Heart right ventricle (tissue), 16 donors: Measurements from ENCODE around the gene HRH1. TPM values are rescaled to one million over a fixed set of nuclear protein-coding genes. Genes with fewer than 3 reads are reported as not detected.

ENCODE experiments used
- ATAC-seq, 8 donors: fragments of 200-7000 bp; cut with Tn5 transposase; one replicate each; pipeline ENCODE4 v1.9.1; 2020; ENCODE audit warnings: mild to moderate bottlenecking in 8 of 8, moderate library complexity in 8 of 8, moderate number of reproducible peaks in 1 of 8
- DNase-seq, 2 donors: peaks; one replicate each; pipeline ENCODE4 v3.0.0-alpha.2; 2020
- H3K27ac ChIP-seq, 10 donors: fragments of 200-600 bp; sonication (generic) in 2 of 10; one replicate each; pipeline versions ENCODE4 v1.5.0 to v1.8.0; 2020 to 2022; ENCODE audit warnings: mild to moderate bottlenecking in 3 of 10
- H3K27me3 ChIP-seq, 7 donors: fragments of 200-600 bp; one replicate each; pipeline ENCODE4 v1.8.0; 2021 to 2022; ENCODE audit warnings: mild to moderate bottlenecking in 2 of 7
- H3K36me3 ChIP-seq, 9 donors: fragments of 200-600 bp; sonication (generic) in 1 of 9; one replicate each; pipeline versions ENCODE4 v1.5.0 to v1.8.0; 2020 to 2022; ENCODE audit warnings: mild to moderate bottlenecking in 2 of 9
- H3K4me1 ChIP-seq, 9 donors: fragments of 200-600 bp; sonication (generic) in 1 of 9; one replicate each; pipeline versions ENCODE4 v1.5.0 to v1.8.0; 2020 to 2022; ENCODE audit warnings: mild to moderate bottlenecking in 4 of 9
- H3K4me3 ChIP-seq, 10 donors: fragments of 200-600 bp; sonication (generic) in 2 of 10; one replicate each; pipeline versions ENCODE4 v1.5.0 to v1.8.0; 2020 to 2022; ENCODE audit warnings: mild to moderate bottlenecking in 7 of 10, moderate library complexity in 2 of 10
- H3K9me3 ChIP-seq, 11 donors: fragments of 200-600 bp in 10 of 11; sonication (generic) in 2 of 11; one replicate each; pipeline versions ENCODE4 v1.5.0 to v1.8.0; 2013 to 2022; ENCODE audit warnings: mild to moderate bottlenecking in 2 of 11, control low read depth in 1 of 11, moderate library complexity in 1 of 11
- WGBS, 2 donors: extraction: QIAGEN DNeasy Blood & Tissue Kit; methylation state at CpG; one replicate each; pipeline ENCODE4 v1.1.7; 2013; ENCODE audit warnings: inconsistent platforms in 1 of 2; 5-methylcytosine and 5-hydroxymethylcytosine counted together
- intact Hi-C, 10 donors: fragments of 100-400 bp; cut with DNase I; formaldehyde crosslinking; loops; one replicate each; pipeline versions ENCODE4 v1.11.1 to v1.14.2; 2022
- polyA plus RNA-seq, 2 donors: library from polyadenylated mRNA; stranded (reverse); fragments of 200-250 nt; gene quantifications; one replicate each; pipeline ENCODE4 v1.2.3, GENCODE V29; 2013
- total RNA-seq, 10 donors: library from RNA; stranded (reverse); fragmentation: NEBNext Ultra II Directional in 3 of 10; extraction: Animal tissue kit (Norgen Biotek cat#: 25700) in 3 of 10; gene quantifications; one replicate each; pipeline versions ENCODE4 v1.2.1 to v1.2.4, GENCODE V29; 2021 to 2023
- TF ChIP-seq, protein P1 (sequence below), 9 donors: fragments of 200-600 bp; sonication (generic) in 2 of 9; IDR thresholded peaks; one replicate each; pipeline versions ENCODE4 v1.5.0 to v1.8.0; 2021 to 2022; ENCODE audit warnings: antibody characterized with exemption in 9 of 9, mild to moderate bottlenecking in 5 of 9, moderate library complexity in 1 of 9
- donor health status: Arrhythmogenic right ventricular cardiomyopathy.
- donor health status: ischemic (EF 13 %, LVEDD 7.1; RV severe dilation, severe dysfunction).
- donor health status: healthy with polysubstance abuse.
- donor health status: DM: no; HTN: yes; CAD: no.
- donor health status: DM: no; HTN: no; CAD: no.
- donor health status: ischemic (EF 25% LVEDD 6.9; RV normal size, moderate dysfunction).
- donor health status: ischemic (EF 25% LVEDD 5.7; RV mildly dilated, moderate dysfunction).
- donor health status: healthy.
- donor health status: DM: yes; HTN: yes; CAD: no.
- donor health status: Ischemic cardiomyopathy.
- donor health status: ischemic (EF 35%, LVEDD 5.7; RV mildly dilated, moderate dysfunction).
- donor health status: nonischemic (EF 11% LVEDD 7.7; RV severe dilation, severe dysfunction).
- donor health status: DM: yes; HTN: yes; CAD: no.
- donor health status: PGD.
- donor health status: ischemic (EF 29% LVEDD 5.4; RV normal size, mild dysfunction).
- donor health status: nonischemic (EF 23%, LVEDD 6.1; RV moderate dilation, normal function).

Gene HRH1
- total and polyA plus RNA-seq, 12 donors: 0.57 to 3.1 (median 1.3) TPM

DNA sequence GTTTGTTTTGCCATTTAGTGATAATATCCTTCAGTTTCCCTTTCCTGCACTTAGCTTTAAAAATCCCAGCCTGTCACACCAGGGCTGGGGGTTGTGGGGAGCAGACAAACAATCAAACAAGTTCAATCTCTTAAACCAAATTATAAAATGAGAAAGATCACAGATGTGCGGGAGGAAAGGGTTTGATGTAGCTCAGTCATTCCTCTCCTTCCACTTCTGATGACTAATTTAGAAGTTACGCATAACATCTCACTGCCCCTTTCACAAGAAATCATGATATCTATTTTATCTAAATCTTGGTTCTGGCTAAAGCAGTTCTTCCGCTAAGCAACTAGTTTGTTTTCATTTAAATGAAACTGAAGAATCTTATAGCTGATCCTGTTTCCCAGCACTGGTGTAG, 83.8 kb downstream of the HRH1 start:
- ATAC-seq: no peak
- Histone ChIP-seq H3K36me3 (no peaks in the 10 kb centered on the region), H3K27me3 (peaks cover 0 to 14% (median 4%) of the 10 kb centered on the region in 7 donors), H3K27ac (no peak overlapping the region), H3K9me3 (peaks cover 0 to 8% (median 0%) of the 10 kb centered on the region in 11 donors), H3K4me1 (peaks cover 0 to 8% (median 0%) of the 10 kb centered on the region in 9 donors), H3K4me3 (no peak overlapping the region)
- 71 to 74% methylated on average over 3 of the region's 3 CpGs for WGBS, 2 donors
- DNase-seq: no peak
- TF ChIP-seq, protein P1, sequence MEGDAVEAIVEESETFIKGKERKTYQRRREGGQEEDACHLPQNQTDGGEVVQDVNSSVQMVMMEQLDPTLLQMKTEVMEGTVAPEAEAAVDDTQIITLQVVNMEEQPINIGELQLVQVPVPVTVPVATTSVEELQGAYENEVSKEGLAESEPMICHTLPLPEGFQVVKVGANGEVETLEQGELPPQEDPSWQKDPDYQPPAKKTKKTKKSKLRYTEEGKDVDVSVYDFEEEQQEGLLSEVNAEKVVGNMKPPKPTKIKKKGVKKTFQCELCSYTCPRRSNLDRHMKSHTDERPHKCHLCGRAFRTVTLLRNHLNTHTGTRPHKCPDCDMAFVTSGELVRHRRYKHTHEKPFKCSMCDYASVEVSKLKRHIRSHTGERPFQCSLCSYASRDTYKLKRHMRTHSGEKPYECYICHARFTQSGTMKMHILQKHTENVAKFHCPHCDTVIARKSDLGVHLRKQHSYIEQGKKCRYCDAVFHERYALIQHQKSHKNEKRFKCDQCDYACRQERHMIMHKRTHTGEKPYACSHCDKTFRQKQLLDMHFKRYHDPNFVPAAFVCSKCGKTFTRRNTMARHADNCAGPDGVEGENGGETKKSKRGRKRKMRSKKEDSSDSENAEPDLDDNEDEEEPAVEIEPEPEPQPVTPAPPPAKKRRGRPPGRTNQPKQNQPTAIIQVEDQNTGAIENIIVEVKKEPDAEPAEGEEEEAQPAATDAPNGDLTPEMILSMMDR (IDR thresholded peaks at IDR 0.05): no peak
- intact Hi-C loops: loop anchor here in 5 of 10 donors (5.0 to 10.0 kb wide), 4 partner anchors 94 to 417 kb away; no protein-coding TSS in a partner anchor

DNA sequence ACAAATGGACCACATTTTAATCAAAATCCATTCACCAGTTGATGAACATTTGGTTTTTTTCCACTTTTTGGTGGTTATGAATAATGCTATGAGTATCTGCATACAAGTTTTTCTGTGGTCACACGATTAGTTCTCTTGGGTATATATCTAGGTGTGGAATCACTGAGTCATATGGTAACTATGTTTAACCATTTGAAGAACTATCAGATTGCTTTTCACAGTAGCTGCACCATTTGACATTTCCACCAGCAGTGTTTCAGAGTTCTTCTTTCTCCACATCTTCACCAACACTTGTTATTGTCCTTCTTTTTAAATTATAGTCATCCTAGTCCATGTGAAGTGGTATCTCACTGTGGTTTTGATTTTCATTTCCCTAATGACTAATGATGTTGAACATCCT, 84.6 kb downstream of the HRH1 start:
- Histone ChIP-seq H3K4me3 (no peak overlapping the region), H3K36me3 (no peaks in the 10 kb centered on the region), H3K4me1 (peaks cover 0 to 8% (median 0%) of the 10 kb centered on the region in 9 donors), H3K9me3 (peaks cover 0 to 8% (median 0%) of the 10 kb centered on the region in 11 donors), H3K27ac (no peak overlapping the region), H3K27me3 (peaks cover 0 to 14% (median 4%) of the 10 kb centered on the region in 7 donors)
- TF ChIP-seq, protein P1 (IDR thresholded peaks at IDR 0.05): no peak
- ATAC-seq: no peak
- no peak for DNase-seq
- WGBS, 2 donors: 65 to 83% methylated on average over 1 of the region's 1 CpG
- intact Hi-C loops: loop anchor here in 5 of 10 donors (5.0 to 10.0 kb wide), 4 partner anchors 93 to 416 kb away; no protein-coding TSS in a partner anchor

DNA sequence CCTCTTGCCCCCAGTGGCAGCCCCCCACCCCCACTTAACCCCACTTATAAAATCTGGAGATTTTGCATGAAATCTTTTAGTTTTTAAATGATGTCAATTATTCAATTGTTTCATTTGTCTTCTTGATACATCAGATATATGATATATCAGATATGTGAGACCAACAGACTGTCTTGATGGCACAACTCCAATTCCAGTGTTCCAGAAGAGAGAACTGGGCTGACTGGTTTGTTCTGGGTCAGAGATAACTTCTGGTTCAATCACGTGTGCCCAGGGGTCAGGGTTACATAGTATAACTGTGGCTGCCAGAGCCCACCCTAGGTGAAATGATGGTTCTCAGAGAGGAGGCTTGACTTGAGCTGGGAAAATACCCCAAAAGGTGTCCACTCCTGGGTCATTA, 85.5 kb downstream of the HRH1 start:
- intact Hi-C loops: loop anchor here in 6 of 10 donors (5.0 to 10.0 kb wide), 5 partner anchors 85 to 415 kb away; no protein-coding TSS in a partner anchor
- Histone ChIP-seq H3K4me3 (no peak overlapping the region), H3K27ac (no peak overlapping the region), H3K36me3 (no peaks in the 10 kb centered on the region), H3K9me3 (peaks cover 0 to 8% (median 0%) of the 10 kb centered on the region in 11 donors), H3K27me3 (peaks cover 0 to 10% (median 4%) of the 10 kb centered on the region in 7 donors), H3K4me1 (peaks cover 0 to 8% (median 0%) of the 10 kb centered on the region in 9 donors)
- no peak for ATAC-seq
- TF ChIP-seq, protein P1 (IDR thresholded peaks at IDR 0.05): no peak
- no peak for DNase-seq
- WGBS, 2 donors: 65 to 74% methylated on average over 1 of the region's 1 CpG

DNA sequence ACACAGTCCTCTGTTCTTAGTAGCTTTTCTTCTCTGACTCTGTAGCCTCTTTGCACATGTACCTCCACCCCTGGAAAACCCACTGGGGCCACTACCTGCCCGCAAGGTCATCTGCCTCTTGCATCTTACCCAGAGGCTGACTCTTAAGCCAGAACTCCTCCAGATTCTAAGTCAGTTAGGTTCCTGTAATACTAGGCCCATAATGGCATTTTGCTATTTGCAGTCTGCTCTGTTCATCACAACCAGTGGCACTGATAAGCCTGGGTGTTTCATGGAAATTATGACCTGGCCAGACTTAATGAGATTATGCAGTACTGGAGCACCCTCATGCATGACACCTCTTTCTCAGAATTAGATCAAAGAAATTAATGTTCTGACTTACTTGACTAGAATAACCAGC, 86.2 kb downstream of the HRH1 start:
- H3K4me1 ChIP-seq: peaks cover 0 to 8% (median 0%) of the 10 kb centered on the region in 9 donors
- H3K27ac ChIP-seq: no peak overlapping the region
- ATAC-seq (no peak), DNase-seq (no peak)
- no peaks in the 10 kb centered on the region for H3K36me3 ChIP-seq
- 95 to 98% methylated on average over 1 of the region's 1 CpG for WGBS, 2 donors
- TF ChIP-seq, protein P1 (IDR thresholded peaks at IDR 0.05): no peak
- H3K27me3 ChIP-seq: peaks cover 0 to 10% (median under 1%) of the 10 kb centered on the region in 7 donors
- intact Hi-C loops: loop anchor here in 1 of 10 donors (10.0 kb wide), 1 partner anchor 84 kb away; no protein-coding TSS in a partner anchor
- peaks cover 0 to 8% (median 0%) of the 10 kb centered on the region in 11 donors for H3K9me3 ChIP-seq
- no peak overlapping the region for H3K4me3 ChIP-seq
